Stimulated activated CD4-positive, alpha-beta T cell treated with anti-CD3 and anti-CD28 coated beads, Interleukin-2, amount 100 ng/mL, for 24 hours (primary cell): Measurements from ENCODE around the gene CLDN6.

Experiments
- DNase-seq, 2 donors: peaks; one replicate each; pipeline ENCODE4 v3.0.0-alpha.2; 2020

Gene CLDN6

GRCh38 chr16:2983706-2984136 is 34.3 kb downstream of the CLDN6 start:
- peak; percentile 79 to 86 for DNase-seq

GRCh38 chr16:2982402-2982801 is 35.6 kb downstream of the CLDN6 start:
- no peak for DNase-seq

GRCh38 chr16:2981899-2982250 is 36.1 kb downstream of the CLDN6 start:
- DNase-seq: no peak

GRCh38 chr16:2981177-2981898 is 36.6 kb downstream of the CLDN6 start:
- DNase-seq: no peak

- DNase-seq: peak; percentile 96 to 98
These were observed 37.5 kb downstream of the CLDN6 start, which contains the start of gene PKMYT1 for GRCh38 chr16:2980227-2981176. PKMYT1 (minus strand) TSS chr16:2980446; CDS start chr16:2979657, 789 bp downstream.

- DNase-seq: peak in 1 of 2 donors; percentile 57
These were observed 38.2 kb downstream of the CLDN6 start for GRCh38 chr16:2979669-2980226.

GRCh38 chr16:2977440-2977839 is 40.5 kb downstream of the CLDN6 start:
- no peak for DNase-seq

GRCh38 chr16:2976673-2977072 is 41.3 kb downstream of the CLDN6 start:
- DNase-seq: no peak

GRCh38 chr16:2976201-2976600 is 41.8 kb downstream of the CLDN6 start:
- no peak for DNase-seq

- no peak for DNase-seq
These were observed 42.7 kb downstream of the CLDN6 start for GRCh38 chr16:2975161-2975795.

- no peak for DNase-seq
These were observed 43.5 kb downstream of the CLDN6 start for GRCh38 chr16:2974319-2975056.

- no peak for DNase-seq
These were observed 44.2 kb downstream of the CLDN6 start for GRCh38 chr16:2973605-2974318.

GRCh38 chr16:2973093-2973492 is 44.9 kb downstream of the CLDN6 start:
- no peak for DNase-seq

- DNase-seq: no peak
These were observed 45.8 kb downstream of the CLDN6 start for GRCh38 chr16:2971985-2972784.

- no peak for DNase-seq
These were observed 46.6 kb downstream of the CLDN6 start for GRCh38 chr16:2971134-2971984.

GRCh38 chr16:2970563-2970962 is 47.4 kb downstream of the CLDN6 start:
- DNase-seq: no peak

GRCh38 chr16:2969545-2970521 is 48.1 kb downstream of the CLDN6 start:
- DNase-seq: peak; percentile 81 to 88
